HEK293T (cell line): ENCODE results near the gene BCAS1.

Experiments used
- CTCF ChIA-PET: fragments of 350-600 bp; formaldehyde crosslinking; extraction: SDS; loops from one replicate; lab custom pipeline; 2021; ENCODE audit warnings: antibody characterized with exemption, inconsistent platforms; lab: Yijun Ruan, JAX
- POLR2A ChIA-PET: fragments of 350-600 bp; formaldehyde crosslinking; extraction: SDS; loops from one replicate; lab custom pipeline; 2020; ENCODE audit warnings: antibody characterized with exemption, inconsistent platforms; lab: Yijun Ruan, JAX
- DNase-seq: peaks from one replicate; pipeline ENCODE4 v3.0.0; 2012; ENCODE audit warnings: mixed read lengths; ENCODE audit errors: extremely low spot score
- ARNT ChIP-seq: fragments of 450-650 bp; IDR thresholded peaks from 2 replicates; pipeline ENCODE4 v1.6.1; 2017; ENCODE audit warnings: mild to moderate bottlenecking
- BHLHE40 ChIP-seq: fragments of 450-650 bp; IDR thresholded peaks from 2 replicates; pipeline ENCODE4 v1.6.1; 2016; ENCODE audit warnings: mild to moderate bottlenecking, moderate library complexity, borderline replicate concordance
- CTBP1 ChIP-seq: fragments of 450-650 bp; IDR thresholded peaks from 2 replicates; pipeline ENCODE4 v1.6.1; 2016; ENCODE audit warnings: borderline replicate concordance
- ELF4 ChIP-seq: fragments of 450-650 bp; IDR thresholded peaks from 2 replicates; pipeline ENCODE4 v1.6.1; 2017; ENCODE audit warnings: antibody characterized with exemption
- FOXA1 ChIP-seq: fragments of 450-650 bp; IDR thresholded peaks from 2 replicates; pipeline ENCODE4 v1.6.1; 2016; ENCODE audit warnings: mild to moderate bottlenecking
- FOXK2 ChIP-seq: fragments of 450-650 bp; IDR thresholded peaks from 2 replicates; pipeline ENCODE4 v1.6.1; 2016; ENCODE audit warnings: mild to moderate bottlenecking
- FOXM1 ChIP-seq: fragments of 450-650 bp; IDR thresholded peaks from 2 replicates; pipeline ENCODE4 v1.6.1; 2017; ENCODE audit warnings: mild to moderate bottlenecking, borderline replicate concordance
- HDGF ChIP-seq: fragments of 450-650 bp; IDR thresholded peaks from 2 replicates; pipeline ENCODE4 v1.6.1; 2017; ENCODE audit warnings: antibody characterized with exemption, borderline replicate concordance
- L3MBTL2 ChIP-seq: fragments of 450-650 bp; conservative IDR thresholded peaks from 2 replicates; pipeline ENCODE4 v1.6.1; 2016; ENCODE audit warnings: mild to moderate bottlenecking
- LEF1 ChIP-seq: fragments of 450-650 bp; IDR thresholded peaks from 2 replicates; pipeline ENCODE4 v1.6.1; 2017; ENCODE audit warnings: mild to moderate bottlenecking, borderline replicate concordance
- NFRKB ChIP-seq: fragments of 450-650 bp; IDR thresholded peaks from 2 replicates; pipeline ENCODE4 v1.6.1; 2016; ENCODE audit warnings: mild to moderate bottlenecking, moderate library complexity
- PKNOX1 ChIP-seq: fragments of 450-650 bp; IDR thresholded peaks from 2 replicates; pipeline ENCODE4 v1.6.1; 2016
- SP1 ChIP-seq: fragments of 450-650 bp; IDR thresholded peaks from 2 replicates; pipeline ENCODE4 v1.6.1; 2017
- SUZ12 ChIP-seq: fragments of 450-650 bp; IDR thresholded peaks from 2 replicates; pipeline ENCODE4 v1.6.1; 2016; ENCODE audit warnings: mild to moderate bottlenecking
- TARDBP ChIP-seq: fragments of 450-650 bp; IDR thresholded peaks from 2 replicates; pipeline ENCODE4 v1.6.1; 2016
- ZNF384 ChIP-seq: fragments of 450-650 bp; IDR thresholded peaks from 2 replicates; pipeline ENCODE4 v1.6.1; 2016

The BCAS1 gene

GRCh38 chr20:53956013-53956715 lies 114.2 kb downstream of the BCAS1 start:
- ChIA-PET CTCF (interaction anchor here (0.6 kb wide), 1 partner anchor 199 kb away, joined by 3 read pairs; no protein-coding TSS in a partner anchor), POLR2A (no interaction called here)
- no peak for DNase-seq
- no peak for TF ChIP-seq LEF1
- no peak for TF ChIP-seq PKNOX1
- TF ChIP-seq NFRKB: no peak
- no peak for TF ChIP-seq TARDBP
- TF ChIP-seq ZNF384: no peak
- TF ChIP-seq SP1: no peak
- no peak for TF ChIP-seq HDGF
- no peak for TF ChIP-seq FOXA1
- no peak for TF ChIP-seq CTBP1
- TF ChIP-seq L3MBTL2: no peak
- TF ChIP-seq SUZ12: no peak
- TF ChIP-seq BHLHE40: no peak
- no peak for TF ChIP-seq FOXM1
- TF ChIP-seq ELF4: no peak

- ChIA-PET CTCF (interaction anchor here (0.6 to 1.0 kb wide), 3 partner anchors 39 to 198 kb away, joined by 3 to 5 read pairs (median 4); no protein-coding TSS in a partner anchor), POLR2A (no interaction called here)
- no peak for DNase-seq
- TF ChIP-seq ZNF384 (no peak), FOXA1 (no peak), LEF1 (no peak), SUZ12 (no peak), CTBP1 (no peak), ARNT (no peak), FOXM1 (no peak), NFRKB (no peak), PKNOX1 (no peak), SP1 (no peak), BHLHE40 (no peak), HDGF (no peak), ELF4 (no peak), TARDBP (no peak), FOXK2 (no peak), L3MBTL2 (no peak)
Observed at GRCh38 chr20:53954723-53955658, 115.4 kb downstream of the BCAS1 start.

GRCh38 chr20:53952528-53953096 lies 117.8 kb downstream of the BCAS1 start:
- CTCF ChIA-PET: no interaction called here
- TF ChIP-seq SUZ12: no peak
- TF ChIP-seq SP1: no peak
- no peak for TF ChIP-seq PKNOX1
- no peak for TF ChIP-seq LEF1
- POLR2A ChIA-PET: no interaction called here
- no peak for DNase-seq

- TF ChIP-seq PKNOX1 (no peak), TARDBP (no peak), BHLHE40 (no peak), ZNF384 (no peak), ELF4 (no peak), SP1 (no peak), L3MBTL2 (no peak)
- ChIA-PET POLR2A (no interaction called here), CTCF (no interaction called here)
- no peak for DNase-seq
Observed at GRCh38 chr20:53950578-53950977, 119.8 kb downstream of the BCAS1 start.

- DNase-seq: no peak
- TF ChIP-seq ZNF384: no peak
- TF ChIP-seq L3MBTL2: no peak
- no peak for TF ChIP-seq ARNT
- TF ChIP-seq TARDBP: no peak
- no peak for TF ChIP-seq PKNOX1
- no peak for TF ChIP-seq LEF1
- TF ChIP-seq FOXK2: no peak
- no peak for TF ChIP-seq BHLHE40
- no peak for TF ChIP-seq CTBP1
- TF ChIP-seq SP1: no peak
- TF ChIP-seq NFRKB: no peak
- TF ChIP-seq ELF4: no peak
- TF ChIP-seq FOXM1: no peak
- TF ChIP-seq HDGF: no peak
- no peak for TF ChIP-seq FOXA1
- TF ChIP-seq SUZ12: no peak
- POLR2A ChIA-PET: no interaction called here
- CTCF ChIA-PET: no interaction called here
Observed at GRCh38 chr20:53950031-53950430, 120.4 kb downstream of the BCAS1 start.
